ENCODE data around the gene GALC.
"Not testable (repeated sequence)": the region's sequence is repeated elsewhere in the genome, so short reads cannot be mapped to it uniquely, and the experiment has no call there.

The GALC gene

DNA sequence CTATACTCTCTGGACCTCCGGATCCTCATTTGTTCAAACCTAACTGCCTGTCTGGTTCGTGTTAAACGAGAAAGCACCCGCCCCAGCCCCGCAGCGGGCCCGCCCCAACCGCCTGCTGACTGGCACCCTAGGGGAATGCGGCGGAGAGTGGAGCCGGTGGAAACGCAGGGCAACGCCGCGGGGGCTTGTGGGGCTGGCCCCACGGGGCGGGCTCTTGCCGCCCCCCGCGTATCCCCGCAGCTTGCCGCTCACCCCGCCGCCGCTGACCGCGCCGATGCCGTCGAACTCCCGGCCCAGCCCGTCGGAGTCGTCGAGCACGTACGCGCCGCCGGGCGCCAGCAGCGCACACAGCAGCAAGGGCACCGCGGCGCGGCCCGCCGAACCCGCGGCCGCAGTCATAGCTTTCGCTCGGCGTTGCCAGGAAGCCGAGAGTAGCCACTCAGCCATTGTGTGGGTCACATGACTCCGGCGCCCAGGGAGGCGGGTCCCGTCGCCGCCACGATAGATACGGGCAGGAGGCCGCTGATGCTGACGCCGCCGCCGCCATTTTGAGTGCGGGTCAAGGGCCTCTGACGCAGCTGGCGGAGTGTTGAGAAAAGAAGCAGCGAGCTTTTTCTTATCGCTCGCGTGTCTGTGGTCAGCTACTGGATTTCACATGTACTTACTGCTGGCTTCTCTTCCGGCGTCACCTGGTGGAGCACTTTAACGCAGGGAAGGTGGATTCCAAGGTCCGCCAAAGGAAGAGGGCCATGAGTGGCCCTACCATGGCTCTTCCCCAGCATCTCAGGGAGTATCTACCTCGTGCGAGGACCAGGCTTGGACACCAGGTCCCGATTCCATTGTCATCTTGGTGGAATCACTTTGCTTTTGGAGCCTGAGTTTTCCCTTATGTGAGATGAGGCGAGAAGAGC is at the start of gene GALC:
Gene GALC, minus strand, starts transcription at position 465 of the 911 bp plus-strand sequence. Its CDS starts 18 bp downstream, at position 447.
- DNase-seq = peak; percentile 96 to 97

DNA sequence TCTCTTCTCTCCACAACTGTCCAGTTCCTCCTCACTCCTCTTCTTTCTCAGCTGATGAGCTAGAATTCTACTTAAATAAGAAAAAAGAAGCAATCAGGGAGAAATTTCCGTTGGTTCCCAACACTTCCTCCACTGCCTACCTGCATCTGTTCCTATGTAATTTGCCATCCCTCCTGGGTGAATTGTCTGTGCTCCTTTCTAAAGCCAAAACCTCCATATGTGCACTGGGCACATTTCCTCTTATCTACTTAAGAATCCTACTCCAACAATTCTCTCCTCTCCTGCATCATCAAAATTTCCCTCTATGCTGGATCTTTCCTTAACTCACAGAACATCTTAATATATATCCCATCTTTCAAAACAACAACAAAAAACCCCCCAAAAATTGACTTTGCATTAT is 47.2 kb upstream of the GALC start:
- no peak for DNase-seq

DNA sequence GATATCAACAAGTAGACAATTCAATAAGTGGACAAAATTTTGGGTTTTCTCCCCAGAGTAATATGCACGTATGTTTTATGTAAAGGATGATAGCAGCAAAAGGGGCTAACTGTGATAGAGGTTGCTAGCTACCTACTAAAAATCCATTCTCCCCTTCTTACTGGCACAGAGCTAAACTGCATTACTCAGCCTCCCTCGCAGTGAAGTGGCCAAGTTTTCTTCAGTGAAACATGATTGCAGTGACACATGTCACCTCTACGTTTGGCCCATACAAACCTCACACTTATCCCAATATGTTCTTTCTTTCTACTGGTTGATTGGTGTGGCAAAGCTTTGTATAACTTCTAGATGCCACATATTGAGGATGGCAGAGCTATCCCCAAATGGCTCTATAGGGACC is 46.2 kb upstream of the GALC start:
- DNase-seq = no peak

DNA sequence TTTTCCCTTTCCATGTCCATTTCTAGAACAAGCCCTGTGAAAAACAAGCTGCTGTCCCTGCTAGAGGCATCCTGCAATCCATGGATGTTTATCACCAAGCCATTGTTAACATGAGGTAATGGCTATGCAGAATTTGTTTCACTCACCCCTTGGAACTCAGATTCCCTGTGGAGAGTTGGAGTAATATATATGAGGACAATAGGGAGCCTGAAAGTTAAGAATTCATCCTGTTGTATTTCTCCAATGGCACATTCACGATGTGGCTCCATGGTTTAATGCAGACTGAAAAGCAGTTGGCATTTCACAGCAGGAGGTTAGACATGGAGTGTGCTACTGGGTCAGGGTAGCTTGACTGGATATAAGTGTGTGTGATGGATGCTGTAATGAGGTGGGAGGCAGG is 44.3 kb upstream of the GALC start:
- DNase-seq = no peak

- no peak for DNase-seq
Measured at GRCh38 chr14:88036422-88036821, 43.4 kb upstream of the GALC start.

- DNase-seq = no peak
Measured at GRCh38 chr14:88034076-88034475, 41.1 kb upstream of the GALC start.

GRCh38 chr14:88032373-88032772 is 39.4 kb upstream of the GALC start:
- DNase-seq = no peak

DNA sequence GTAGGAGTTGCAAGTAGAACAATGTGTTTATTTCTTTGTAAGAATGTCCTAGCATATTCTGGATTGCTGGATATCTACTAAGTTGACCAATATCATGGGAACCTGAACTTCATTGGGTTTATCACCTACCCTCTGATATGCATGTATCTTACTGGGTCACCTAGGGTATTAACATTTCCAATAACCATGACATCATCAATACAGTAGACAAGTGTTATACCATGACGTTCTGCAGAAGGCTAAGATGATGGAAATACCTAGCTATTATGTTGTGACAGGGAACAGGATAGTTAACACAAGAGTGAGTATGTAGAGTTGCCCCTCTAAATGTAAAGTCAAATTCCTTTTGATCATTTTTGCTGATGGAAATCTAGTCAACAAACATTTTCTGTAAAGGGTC is 37.9 kb upstream of the GALC start:
- DNase-seq = no peak

DNA sequence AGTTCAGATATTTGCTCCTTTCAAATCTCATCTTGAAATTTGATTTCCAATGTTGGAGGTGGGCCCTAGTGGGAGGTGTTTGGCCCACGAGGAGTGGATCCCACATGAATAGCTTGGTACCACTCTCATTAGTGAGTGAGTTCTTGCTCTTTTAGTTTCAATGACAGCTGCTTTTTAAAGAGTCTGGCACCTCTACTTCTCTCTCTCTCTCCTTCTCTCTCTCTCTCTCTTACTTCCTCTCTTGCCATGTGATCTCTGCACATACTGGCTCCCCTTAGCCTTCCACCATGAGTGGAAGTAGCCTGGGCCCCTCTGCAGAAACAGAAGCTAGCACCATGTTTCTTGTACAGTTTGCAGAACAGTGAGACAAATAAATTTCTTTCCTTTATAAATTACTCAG is 37.1 kb upstream of the GALC start:
- peak in 1 of 2 donors; percentile 27 for DNase-seq

GRCh38 chr14:88029500-88029899 is 36.5 kb upstream of the GALC start:
- peak in 1 of 2 donors; percentile 14 for DNase-seq

DNA sequence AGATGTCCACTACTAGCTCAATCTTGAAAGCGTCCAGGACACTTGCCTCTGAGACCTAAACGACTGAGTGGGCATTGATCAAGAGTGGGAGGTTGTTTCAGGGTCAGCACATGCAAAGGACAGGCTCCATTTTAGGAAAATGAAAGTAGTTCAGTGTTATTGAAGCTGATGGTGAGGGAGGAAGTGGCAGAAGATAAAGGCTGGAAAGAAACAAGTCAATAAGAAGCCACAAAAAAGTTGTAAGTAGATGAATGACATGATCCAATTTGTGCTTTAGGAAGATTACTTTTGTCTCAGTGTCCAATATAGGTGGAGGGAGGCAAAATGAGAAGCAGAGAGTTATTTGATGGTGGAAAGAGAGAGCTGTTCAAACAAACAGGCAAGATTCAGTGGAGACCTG is 33.9 kb upstream of the GALC start:
- peak in 1 of 2 donors; percentile 43 for DNase-seq

- DNase-seq = no peak
Measured at GRCh38 chr14:88025313-88025712, 32.3 kb upstream of the GALC start.

GRCh38 chr14:88024252-88025086 is 31.5 kb upstream of the GALC start:
- DNase-seq = not testable (repeated sequence)

GRCh38 chr14:88023658-88024187 is 30.7 kb upstream of the GALC start:
- DNase-seq = peak in 1 of 2 donors; percentile 54

DNA sequence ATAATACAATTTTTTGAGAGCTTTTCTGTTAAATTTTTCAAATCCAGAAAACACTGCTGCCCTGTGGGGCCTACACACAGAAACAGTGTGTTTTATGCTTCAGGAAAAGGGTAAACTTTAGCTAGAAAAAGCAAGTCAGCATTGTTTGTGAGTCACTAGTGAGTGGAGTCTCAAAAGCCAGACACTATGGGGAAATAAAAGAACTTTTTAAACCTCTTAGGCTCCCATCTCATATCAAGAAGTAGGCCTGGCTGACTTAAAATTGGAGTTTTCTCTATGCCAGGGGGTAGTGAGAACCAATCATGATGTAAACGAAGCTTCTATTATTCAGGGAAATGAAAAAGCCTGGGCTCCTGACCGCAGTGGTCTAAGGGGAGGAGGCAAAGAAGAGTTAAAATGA is 24.6 kb upstream of the GALC start:
- no peak for DNase-seq

- no peak for DNase-seq
Measured at GRCh38 chr14:88016768-88017167, 23.8 kb upstream of the GALC start.

DNA sequence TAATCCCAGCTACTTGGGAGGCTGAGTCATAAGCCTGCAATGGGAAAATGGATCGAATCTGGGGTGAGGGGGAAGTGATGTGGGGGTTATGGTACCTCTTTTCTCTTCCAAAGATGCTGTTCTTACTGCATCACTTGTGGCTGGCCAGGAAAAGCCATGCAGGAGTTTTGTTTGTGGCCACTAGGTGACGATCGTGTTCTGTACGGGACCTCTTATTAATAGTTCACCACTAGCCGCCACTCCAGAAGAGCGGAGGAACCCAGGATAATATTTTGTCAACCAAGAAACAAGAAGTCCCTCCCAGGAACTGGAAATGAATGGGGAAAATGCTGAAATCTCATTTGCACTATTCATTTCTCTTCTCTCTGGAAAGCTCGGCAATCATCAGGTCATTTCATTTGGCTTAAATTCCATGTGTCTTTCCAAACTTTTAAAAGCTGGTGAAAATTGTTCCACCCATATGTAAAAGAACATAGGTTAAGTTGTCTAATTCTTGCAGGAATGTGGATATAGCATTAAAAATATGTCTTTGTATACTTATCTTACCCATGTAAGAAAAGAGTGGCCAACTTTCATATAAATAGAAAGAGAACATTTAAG is 20.9 kb upstream of the GALC start:
- DNase-seq = peak; percentile 67

DNA sequence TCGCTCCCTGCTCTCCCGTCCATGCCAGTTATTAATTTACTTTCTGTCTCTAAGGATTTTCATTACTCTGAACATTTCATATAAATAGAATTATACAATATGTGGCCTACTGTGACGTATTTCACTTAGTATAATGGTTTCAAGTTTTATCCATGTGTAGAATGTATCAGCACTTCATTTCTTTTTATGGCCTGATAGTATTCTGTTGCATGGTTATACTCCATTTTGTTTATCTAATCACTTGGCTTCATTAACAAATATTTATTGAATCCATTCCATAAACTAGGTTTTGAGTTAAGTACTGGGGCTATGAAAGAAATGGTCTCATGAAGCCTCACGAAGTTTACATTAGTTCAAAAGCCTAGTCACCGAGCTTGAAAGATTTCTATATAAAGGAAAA is 19.5 kb upstream of the GALC start:
- no peak for DNase-seq

GRCh38 chr14:88010331-88010730 is 17.3 kb upstream of the GALC start:
- no peak for DNase-seq

DNA sequence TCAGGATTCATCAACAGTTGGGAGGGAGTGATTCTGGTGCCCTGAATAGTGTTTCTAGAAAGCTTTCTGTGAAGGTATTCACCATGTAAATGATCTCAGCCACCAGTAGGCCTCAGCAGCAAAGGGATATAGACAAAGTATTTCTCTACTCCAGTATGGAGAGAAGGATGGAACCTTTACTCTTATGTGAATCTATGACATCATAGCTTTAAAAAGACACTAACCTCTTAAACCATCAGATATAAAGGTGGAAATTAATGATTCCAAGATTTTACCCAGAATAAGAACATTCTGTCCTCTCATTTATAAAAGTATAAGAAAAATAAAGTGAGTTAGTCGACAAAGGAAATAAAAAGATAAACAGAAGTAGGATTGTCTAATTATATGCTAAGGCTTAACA is 16.5 kb upstream of the GALC start:
- no peak for DNase-seq

DNA sequence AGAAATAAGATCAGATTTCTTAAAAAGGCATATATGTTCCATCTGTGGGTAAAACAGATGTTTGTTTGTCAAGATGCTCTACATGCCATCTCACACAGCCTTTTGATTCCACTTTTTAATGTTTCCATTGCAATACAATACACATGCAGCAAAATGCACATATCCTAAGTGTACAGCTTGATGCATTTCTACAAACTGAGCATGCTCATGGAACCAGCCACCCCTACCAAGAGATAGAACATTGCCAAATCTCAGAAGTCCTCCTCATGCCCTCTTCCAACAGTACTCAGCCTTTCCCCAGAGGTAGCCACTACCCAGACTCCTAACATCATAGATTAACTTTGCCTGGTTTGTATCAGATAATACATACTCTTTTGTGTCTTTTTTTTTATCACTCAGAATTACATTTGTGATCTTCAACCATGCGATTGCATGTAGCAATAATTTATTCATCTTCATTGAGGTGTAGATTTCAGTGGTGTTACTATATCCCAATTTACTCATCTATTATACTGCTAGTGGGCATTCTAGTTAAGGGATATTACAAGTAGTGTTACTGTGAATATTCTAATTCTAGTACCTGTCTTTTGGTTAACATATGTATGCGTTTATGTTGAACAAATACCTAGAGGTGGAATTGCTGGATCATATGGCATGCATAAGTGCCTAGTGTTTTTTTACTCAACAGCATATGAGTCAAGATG is 15.2 kb upstream of the GALC start:
- DNase-seq = no peak

DNA sequence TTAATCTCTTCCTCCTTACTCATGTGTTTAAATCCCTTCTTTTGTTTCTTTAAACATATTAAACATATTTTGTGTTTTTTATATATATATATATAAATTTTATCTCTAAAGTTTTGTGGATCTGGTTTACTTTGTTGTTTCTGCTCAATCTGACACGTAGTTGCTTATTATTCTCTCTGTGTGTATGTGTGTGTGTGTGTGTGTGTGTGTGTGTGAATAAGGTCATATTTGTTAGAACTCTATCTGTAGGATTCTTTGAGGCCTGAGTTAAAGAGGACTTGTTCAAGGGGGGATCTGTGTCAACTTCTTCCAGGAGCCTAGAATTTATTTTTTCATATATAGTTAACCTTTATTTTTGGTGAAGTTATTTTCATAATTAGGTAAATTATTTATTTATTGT is 14.6 kb upstream of the GALC start:
- DNase-seq = peak in 1 of 2 donors; percentile 39

Data from CD4-positive, alpha-beta T cell treated with Interferon alpha-2 for 1 hour (primary cell).